IPS-20b (cell line): ENCODE data around the gene PAH.

Experiments
- H3K27ac ChIP-seq: one replicate; pipeline ENCODE4 v1.5.1; 2013; ENCODE audit warnings: low read length
- H3K27me3 ChIP-seq: 2 replicates; pipeline ENCODE4 v1.6.1; 2013; ENCODE audit warnings: mild to moderate bottlenecking, low read length, inconsistent platforms; ENCODE audit not compliant: insufficient read depth
- H3K36me3 ChIP-seq: 2 replicates; pipeline ENCODE4 v1.6.1; 2013; ENCODE audit warnings: low read depth, mild to moderate bottlenecking, inconsistent platforms, low read length, moderate library complexity; ENCODE audit not compliant: insufficient read depth
- H3K4me1 ChIP-seq: 2 replicates; pipeline ENCODE4 v1.6.1; 2013; ENCODE audit warnings: mild to moderate bottlenecking, control low read depth, inconsistent platforms, low read length, moderate library complexity; ENCODE audit not compliant: insufficient read depth
- H3K4me3 ChIP-seq: 2 replicates; pipeline ENCODE4 v1.5.1; 2013; ENCODE audit warnings: mild to moderate bottlenecking, low read length, inconsistent platforms
- H3K9ac ChIP-seq: 2 replicates; pipeline ENCODE4 v1.6.1; 2013; ENCODE audit warnings: low read depth, mild to moderate bottlenecking, inconsistent platforms, low read length, moderate library complexity
- H3K9me3 ChIP-seq: 2 replicates; pipeline ENCODE4 v1.6.1; 2013; ENCODE audit warnings: mild to moderate bottlenecking, low read depth, low read length, inconsistent platforms; ENCODE audit not compliant: insufficient read depth

The PAH gene

DNA sequence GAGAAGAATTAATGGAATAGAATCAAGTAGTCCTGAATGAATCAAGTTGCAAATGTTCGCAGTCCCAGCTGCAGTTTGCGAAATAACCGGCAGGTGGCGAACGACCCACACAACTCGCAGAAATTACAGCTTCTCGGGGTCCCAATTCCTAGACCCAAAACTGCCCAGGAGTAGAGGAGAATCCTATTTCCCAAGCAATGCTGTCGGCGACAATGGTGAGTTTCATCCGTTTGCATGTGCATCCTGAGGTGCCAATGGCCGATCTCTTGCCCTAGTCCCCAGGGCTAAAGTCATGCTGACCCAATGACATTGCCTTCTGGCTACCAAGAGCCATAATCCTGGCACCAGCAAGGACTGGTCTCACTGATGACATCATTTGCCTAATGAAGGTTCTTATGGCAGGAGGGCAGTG lies 31.9 kb upstream of the PAH start:
- H3K4me1 ChIP-seq = 0 out of 2 replicates have a peak, but pooled peaks cover 5% of the 10 kb centered on the region
- no peak overlapping the region for H3K4me3 ChIP-seq
- no peaks in the 10 kb centered on the region for H3K36me3 ChIP-seq
- H3K27ac ChIP-seq = no peak overlapping the region
- no peak overlapping the region for H3K9ac ChIP-seq
- H3K27me3 ChIP-seq = peaks cover 81% of the 10 kb centered on the region
- no peaks in the 10 kb centered on the region for H3K9me3 ChIP-seq

DNA sequence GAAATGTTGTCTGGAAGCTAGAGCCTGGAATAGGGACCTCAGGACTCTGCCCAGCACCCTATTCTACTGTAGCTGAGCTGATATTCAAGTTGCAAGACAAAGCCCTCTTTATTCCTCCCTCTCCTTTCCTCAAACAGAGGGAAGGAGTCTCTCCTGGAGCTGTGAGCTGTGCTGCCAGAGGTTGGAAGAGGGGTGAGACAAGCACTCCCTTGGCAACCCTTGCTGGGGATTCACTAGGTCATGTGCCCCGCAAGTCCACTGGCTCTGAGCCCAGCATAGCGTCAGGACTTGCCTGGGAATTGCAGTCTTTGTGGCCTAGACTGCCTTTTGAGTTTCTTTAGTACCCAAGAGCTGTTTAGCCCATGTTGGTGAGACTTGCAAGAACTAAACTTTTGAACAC lies 29.0 kb upstream of the PAH start:
- Histone ChIP-seq H3K36me3 (no peaks in the 10 kb centered on the region), H3K9ac (no peak overlapping the region), H3K9me3 (no peaks in the 10 kb centered on the region; the same call in 1 of the 2 replicates), H3K4me1 (0 out of 2 replicates have a peak, but pooled peaks cover 2% of the 10 kb centered on the region), H3K27me3 (peaks cover 52% of the 10 kb centered on the region), H3K4me3 (no peak overlapping the region), H3K27ac (no peak overlapping the region)

DNA sequence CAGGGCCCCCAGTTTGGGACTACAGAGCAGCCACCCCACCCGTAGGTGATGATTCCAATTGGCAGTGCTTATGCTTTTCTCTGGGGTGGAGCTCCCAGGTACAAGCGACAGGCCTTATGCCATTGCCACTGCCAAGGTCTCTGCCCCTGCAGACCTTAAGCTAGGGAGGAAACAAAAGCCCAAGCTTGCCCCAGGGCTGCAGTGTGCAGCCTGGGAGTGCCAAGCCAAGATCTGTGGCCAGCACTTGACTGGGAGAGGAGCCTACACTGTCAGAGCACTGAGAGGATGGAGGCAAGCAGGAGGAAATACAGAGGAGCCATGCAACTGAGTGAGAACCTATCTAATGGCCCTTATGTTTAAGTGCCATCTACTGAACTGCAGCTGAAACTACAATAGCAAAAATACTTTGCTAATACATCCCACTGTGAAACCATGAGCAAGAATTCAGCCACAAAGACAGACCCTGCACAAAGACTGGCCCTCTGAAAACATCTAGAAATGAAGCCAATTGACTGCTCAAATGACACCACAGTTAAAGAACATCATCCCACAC lies 22.7 kb upstream of the PAH start:
- Histone ChIP-seq H3K36me3 (no peaks in the 10 kb centered on the region), H3K9ac (no peak overlapping the region), H3K27me3 (no peaks in the 10 kb centered on the region), H3K4me1 (no peaks in the 10 kb centered on the region), H3K27ac (no peak overlapping the region), H3K4me3 (no peak overlapping the region), H3K9me3 (no peaks in the 10 kb centered on the region; the same call in 1 of the 2 replicates)

DNA sequence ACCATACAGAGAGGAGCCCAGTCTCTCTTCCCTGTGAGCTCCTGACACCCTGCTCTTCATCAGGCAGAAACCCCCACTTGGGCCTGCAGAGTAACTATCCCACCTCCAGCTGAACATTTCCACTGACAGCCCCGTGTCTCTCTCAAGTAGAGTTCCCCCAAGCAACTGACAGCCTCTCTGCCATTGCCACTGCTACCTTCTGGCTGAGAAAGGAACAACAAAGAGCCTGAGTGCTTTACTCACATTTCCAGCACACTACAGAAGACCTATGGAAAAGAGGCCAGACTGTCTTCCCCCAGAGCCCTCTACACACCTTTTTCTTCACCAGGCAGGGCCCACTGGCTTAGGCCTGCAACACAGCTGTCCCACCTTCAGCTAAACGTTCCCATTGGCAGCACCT lies 22.0 kb upstream of the PAH start:
- H3K36me3 ChIP-seq = no peaks in the 10 kb centered on the region
- no peaks in the 10 kb centered on the region; the same call in 1 of the 2 replicates for H3K9me3 ChIP-seq
- no peak overlapping the region for H3K9ac ChIP-seq
- no peaks in the 10 kb centered on the region for H3K27me3 ChIP-seq
- no peak overlapping the region for H3K4me3 ChIP-seq
- no peak overlapping the region for H3K27ac ChIP-seq
- peaks cover 2% of the 10 kb centered on the region; the same call in 1 of the 2 replicates for H3K4me1 ChIP-seq

DNA sequence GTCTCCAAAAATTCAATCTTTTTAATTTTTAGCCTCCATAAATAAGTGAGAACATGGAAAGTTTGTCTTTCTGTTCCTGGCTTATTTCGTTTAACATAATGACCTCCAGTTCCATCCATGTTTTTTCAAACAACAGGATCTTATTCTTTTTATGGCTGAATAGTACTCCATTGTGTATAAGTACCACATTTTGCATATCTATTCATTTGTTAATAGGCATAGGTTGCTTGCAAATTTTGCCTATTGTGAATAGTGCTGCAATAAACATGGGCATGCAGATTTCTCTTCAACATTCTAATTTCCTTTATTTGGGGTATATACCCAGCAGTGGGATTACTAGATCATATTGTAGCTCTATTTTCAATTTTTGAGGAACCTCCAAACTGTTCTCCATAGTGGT lies 16.1 kb upstream of the PAH start:
- Histone ChIP-seq H3K9ac (no peak overlapping the region), H3K9me3 (no peaks in the 10 kb centered on the region), H3K4me3 (no peak overlapping the region), H3K4me1 (peaks cover 14% of the 10 kb centered on the region; the same call in 1 of the 2 replicates), H3K36me3 (no peaks in the 10 kb centered on the region), H3K27ac (no peak overlapping the region), H3K27me3 (no peaks in the 10 kb centered on the region)

DNA sequence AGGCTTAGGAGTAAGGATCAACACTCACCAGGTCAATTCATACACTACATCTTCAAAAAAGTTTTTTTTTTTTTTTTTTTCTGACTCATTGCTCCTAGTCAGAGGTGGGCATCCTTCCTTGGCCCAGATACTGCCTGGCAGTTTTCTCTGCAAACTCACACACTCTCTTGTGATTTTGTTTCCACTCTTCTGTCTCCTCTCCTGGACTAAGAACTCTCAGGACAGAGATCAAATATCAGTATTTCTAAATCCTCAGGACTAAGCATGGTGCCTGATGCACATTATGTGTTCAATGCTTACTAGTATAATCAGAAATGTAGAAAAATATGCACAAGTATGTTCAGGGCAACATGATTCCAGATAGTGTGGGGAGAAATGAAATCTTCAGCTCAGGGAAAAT lies 10.2 kb upstream of the PAH start:
- no peaks in the 10 kb centered on the region for H3K9me3 ChIP-seq
- no peak overlapping the region for H3K27ac ChIP-seq
- no peaks in the 10 kb centered on the region for H3K27me3 ChIP-seq
- H3K9ac ChIP-seq = no peak overlapping the region
- no peaks in the 10 kb centered on the region for H3K36me3 ChIP-seq
- H3K4me3 ChIP-seq = no peak overlapping the region
- H3K4me1 ChIP-seq = no peaks in the 10 kb centered on the region; the same call in 1 of the 2 replicates

DNA sequence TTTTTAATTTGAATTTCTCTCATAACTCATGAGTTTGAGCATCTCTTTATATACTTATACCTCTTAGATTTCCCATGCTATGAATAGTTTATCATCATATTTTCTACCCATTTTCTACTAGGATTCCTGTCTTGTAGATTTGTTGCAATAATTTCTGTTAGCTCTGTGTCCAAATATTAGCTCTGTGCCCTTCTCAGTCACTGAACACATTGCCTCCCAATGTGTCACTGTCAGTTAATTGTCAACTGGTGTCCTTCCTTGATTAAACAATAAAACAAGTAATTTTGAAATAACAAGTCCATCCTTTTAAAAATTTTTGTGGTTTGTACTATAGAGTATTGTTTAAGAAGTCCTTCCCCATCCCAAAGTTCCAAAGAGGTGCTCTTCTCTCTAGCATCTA lies 4.2 kb upstream of the PAH start:
- no peak overlapping the region for H3K4me3 ChIP-seq
- no peak overlapping the region for H3K9ac ChIP-seq
- H3K4me1 ChIP-seq = peaks cover 14% of the 10 kb centered on the region
- H3K9me3 ChIP-seq = no peaks in the 10 kb centered on the region
- no peak overlapping the region for H3K27ac ChIP-seq
- peaks cover 7% of the 10 kb centered on the region; the same call in 1 of the 2 replicates for H3K27me3 ChIP-seq
- no peaks in the 10 kb centered on the region for H3K36me3 ChIP-seq

DNA sequence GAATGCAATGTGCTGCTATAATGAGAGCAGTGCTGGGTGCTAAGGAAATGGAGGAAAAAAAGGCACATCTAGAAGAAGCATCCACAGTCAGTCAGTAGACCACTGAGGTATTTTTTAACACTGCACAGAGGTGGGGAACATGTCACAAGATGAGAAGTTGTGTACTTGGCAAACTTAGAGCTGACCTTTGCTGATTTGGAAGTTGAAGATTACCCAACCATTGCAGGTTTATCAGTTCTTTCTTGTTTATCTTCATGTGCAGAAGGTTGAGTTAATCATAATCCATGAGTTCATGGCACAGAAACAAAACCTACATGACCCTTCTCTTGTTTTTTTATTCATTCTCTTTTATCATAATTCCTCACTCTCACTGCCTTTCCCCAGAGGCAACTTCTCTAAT lies 3.2 kb upstream of the PAH start:
- Histone ChIP-seq H3K9me3 (no peaks in the 10 kb centered on the region), H3K4me1 (peaks cover 14% of the 10 kb centered on the region), H3K9ac (no peak overlapping the region), H3K4me3 (no peak overlapping the region), H3K36me3 (no peaks in the 10 kb centered on the region), H3K27me3 (peaks cover 8% of the 10 kb centered on the region; the same call in 1 of the 2 replicates), H3K27ac (no peak overlapping the region)

DNA sequence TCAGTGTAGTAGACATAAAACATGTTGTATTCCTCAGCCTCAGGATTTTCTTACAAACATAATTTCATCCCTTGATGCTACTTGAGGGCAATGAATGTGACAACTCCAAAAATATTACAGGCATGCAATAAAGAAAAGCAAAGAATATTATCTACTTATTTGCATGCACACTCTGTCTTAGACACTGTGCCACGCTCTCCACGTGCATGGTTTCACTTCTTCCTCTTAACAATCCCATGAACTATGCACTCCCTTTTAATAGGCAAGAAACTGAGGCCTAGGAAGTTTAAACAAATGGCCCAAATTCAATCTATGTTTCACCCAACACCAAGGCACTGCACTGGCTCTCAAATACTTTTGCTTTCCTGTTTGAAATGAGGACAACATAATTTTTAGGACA lies 1.8 kb upstream of the PAH start:
- Histone ChIP-seq H3K27me3 (peaks cover 8% of the 10 kb centered on the region; the same call in 1 of the 2 replicates), H3K4me3 (no peak overlapping the region), H3K36me3 (no peaks in the 10 kb centered on the region), H3K4me1 (peaks cover 17% of the 10 kb centered on the region), H3K27ac (no peak overlapping the region), H3K9ac (no peak overlapping the region), H3K9me3 (no peaks in the 10 kb centered on the region)

DNA sequence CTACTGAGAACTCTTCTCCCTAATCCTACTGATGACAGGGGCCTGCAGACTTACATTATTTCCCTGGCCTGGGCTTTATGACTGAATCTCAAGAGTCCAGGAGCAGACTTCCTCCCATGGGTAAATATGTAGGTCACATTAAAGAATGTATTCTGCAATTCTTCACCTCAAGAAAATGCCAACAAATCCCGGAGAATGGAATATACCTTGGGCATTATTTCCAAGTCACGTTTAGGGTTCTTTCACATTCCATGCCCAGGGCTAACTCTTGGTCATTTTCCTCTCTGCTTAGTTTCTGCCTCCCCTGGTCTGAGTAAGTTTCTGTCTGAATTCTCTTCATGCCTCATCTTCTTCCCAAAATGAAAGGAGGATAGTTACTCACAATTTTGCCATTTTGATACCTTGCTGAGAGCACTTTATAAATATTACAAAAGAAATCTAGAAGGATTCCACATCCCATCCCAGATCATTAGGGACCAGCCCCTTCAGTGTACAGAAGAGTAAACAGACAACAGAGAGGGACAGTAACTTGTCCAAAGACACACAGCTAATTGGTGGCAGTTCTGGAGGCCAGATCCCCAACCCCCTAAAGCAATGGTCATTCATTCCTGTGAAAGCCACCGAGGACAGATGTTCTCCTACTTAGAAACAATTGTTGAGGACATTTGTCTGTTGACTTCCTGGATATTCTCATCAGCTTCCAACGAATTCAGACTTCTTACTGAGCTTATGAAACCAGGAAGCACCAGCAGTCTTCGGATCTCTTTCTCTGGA lies 605 bp downstream of the PAH start:
- Histone ChIP-seq H3K27me3 (peaks cover 8% of the 10 kb centered on the region; the same call in 1 of the 2 replicates), H3K27ac (no peak overlapping the region), H3K4me3 (peak overlapping the region; percentile 62), H3K36me3 (no peaks in the 10 kb centered on the region), H3K4me1 (peaks cover 17% of the 10 kb centered on the region), H3K9me3 (no peaks in the 10 kb centered on the region), H3K9ac (peak overlapping the region; percentile 73; the same call in 1 of the 2 replicates)

DNA sequence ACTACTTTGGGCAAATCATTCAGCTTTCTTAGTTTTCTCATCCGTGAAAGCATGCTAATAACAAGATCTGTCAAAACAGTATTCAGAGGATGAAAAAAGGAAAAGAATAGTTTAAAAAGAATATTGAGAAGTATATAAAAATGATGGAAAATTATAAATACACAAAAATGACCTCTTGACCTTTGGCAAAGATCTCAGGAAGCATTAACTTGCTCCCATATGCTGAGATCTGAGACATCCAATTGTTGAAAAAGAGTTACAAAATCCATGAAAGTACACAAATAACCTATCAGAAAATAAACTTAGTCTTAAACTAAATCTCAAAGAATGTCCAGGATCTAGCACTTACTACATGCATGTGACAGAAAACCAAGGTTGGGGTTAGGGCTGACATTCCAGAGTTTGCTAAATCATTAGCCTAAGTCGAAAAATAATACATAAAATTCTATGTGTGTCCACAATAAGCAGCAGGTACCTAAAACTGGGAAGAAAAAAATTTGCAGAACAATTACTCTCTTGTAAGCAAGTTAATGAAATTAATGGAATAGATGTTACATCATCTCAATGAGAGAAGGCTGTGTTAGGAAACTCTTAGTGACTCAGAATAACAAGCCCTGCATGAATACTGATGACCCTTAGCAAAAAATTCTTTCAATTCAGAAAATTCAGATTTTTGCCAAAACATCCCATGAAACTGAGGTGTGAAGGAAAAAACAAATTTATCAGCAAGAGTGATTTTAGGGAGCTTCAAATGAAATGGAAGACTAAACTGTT lies 3.4 kb downstream of the PAH start:
- peaks cover 17% of the 10 kb centered on the region for H3K4me1 ChIP-seq
- H3K27ac ChIP-seq = no peak overlapping the region
- no peak overlapping the region for H3K4me3 ChIP-seq
- no peaks in the 10 kb centered on the region for H3K36me3 ChIP-seq
- H3K9ac ChIP-seq = no peak overlapping the region
- peaks cover 8% of the 10 kb centered on the region; the same call in 1 of the 2 replicates for H3K27me3 ChIP-seq
- no peaks in the 10 kb centered on the region for H3K9me3 ChIP-seq
